ENCODE measurements around the gene MAP6.

DNA sequence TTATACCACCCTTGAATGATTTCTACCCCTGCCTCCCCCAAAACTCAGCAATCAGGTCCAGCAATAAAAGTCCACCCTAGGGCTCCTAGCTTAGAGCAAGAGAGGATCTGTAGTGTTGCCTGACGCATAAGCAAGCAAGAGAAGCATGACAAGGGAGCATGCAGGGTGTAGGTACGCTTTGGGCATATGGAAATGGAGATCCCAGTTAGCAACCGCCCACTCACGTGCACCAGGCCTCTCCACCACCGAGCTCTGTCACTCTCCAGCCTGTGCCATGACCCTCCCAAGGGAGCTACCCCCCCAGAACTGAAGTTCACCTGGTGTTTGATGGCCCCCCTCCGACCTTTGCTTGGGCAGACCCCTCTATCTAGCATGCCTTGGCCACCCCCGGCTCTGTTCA is 67.3 kb downstream of the MAP6 start:
- TF ChIP-seq, protein P1, sequence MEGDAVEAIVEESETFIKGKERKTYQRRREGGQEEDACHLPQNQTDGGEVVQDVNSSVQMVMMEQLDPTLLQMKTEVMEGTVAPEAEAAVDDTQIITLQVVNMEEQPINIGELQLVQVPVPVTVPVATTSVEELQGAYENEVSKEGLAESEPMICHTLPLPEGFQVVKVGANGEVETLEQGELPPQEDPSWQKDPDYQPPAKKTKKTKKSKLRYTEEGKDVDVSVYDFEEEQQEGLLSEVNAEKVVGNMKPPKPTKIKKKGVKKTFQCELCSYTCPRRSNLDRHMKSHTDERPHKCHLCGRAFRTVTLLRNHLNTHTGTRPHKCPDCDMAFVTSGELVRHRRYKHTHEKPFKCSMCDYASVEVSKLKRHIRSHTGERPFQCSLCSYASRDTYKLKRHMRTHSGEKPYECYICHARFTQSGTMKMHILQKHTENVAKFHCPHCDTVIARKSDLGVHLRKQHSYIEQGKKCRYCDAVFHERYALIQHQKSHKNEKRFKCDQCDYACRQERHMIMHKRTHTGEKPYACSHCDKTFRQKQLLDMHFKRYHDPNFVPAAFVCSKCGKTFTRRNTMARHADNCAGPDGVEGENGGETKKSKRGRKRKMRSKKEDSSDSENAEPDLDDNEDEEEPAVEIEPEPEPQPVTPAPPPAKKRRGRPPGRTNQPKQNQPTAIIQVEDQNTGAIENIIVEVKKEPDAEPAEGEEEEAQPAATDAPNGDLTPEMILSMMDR (IDR thresholded peaks at IDR 0.05): no peak
- TF ChIP-seq POLR2A (IDR thresholded peaks at IDR 0.05): no peak

Measured in right lobe of liver (tissue), 4 donors.